GM20431 (cell line): ENCODE measurements around the gene PUS3.

Source experiments
- in situ Hi-C: fragments of 300-500 bp; cut with MseI, MboI; formaldehyde crosslinking; loops from one replicate; pipeline ENCODE4 v1.15.0; 2020; ENCODE audit warnings: low sequenced_read_pairs; ENCODE audit not compliant: unreplicated experiment

PUS3 gene

GRCh38 chr11:125941619-125942611, 38.9 kb upstream of the PUS3 start:
- in situ Hi-C loops, result no loop called here

DNA sequence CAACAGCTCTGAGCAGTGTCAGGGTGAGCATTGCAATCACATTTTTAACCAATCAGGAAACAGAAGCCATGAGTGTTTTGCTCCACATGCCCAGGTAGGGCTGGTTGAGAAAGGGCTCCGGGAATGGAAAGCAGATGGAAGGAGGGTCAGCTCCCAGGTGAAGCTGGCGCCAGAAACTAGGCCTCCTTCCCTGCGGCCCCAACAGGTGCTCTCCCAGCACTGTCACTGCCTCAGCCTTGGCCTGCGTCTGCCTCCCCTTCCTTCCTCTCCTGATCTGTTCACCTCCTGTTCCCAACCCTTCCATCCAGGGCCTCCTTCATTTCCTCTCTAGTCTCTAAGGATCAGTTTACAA, 38.2 kb upstream of the PUS3 start:
- in situ Hi-C loops, result no loop called here

- in situ Hi-C loops, result no loop called here
These were observed 37.1 kb upstream of the PUS3 start for GRCh38 chr11:125940145-125940544.

- in situ Hi-C loops, result no loop called here
These were observed 36.1 kb upstream of the PUS3 start for GRCh38 chr11:125939081-125939521.

- in situ Hi-C loops, result no loop called here
These were observed 35.4 kb upstream of the PUS3 start for GRCh38 chr11:125938418-125938817.

- in situ Hi-C loops, result no loop called here
These were observed 32.7 kb upstream of the PUS3 start for GRCh38 chr11:125935618-125936199.

- in situ Hi-C loops, result no loop called here
These were observed 32.0 kb upstream of the PUS3 start for GRCh38 chr11:125935056-125935455.

GRCh38 chr11:125934473-125934872, 31.5 kb upstream of the PUS3 start:
- in situ Hi-C loops, result no loop called here

GRCh38 chr11:125933030-125933813, 30.2 kb upstream of the PUS3 start:
- in situ Hi-C loops, result no loop called here

DNA sequence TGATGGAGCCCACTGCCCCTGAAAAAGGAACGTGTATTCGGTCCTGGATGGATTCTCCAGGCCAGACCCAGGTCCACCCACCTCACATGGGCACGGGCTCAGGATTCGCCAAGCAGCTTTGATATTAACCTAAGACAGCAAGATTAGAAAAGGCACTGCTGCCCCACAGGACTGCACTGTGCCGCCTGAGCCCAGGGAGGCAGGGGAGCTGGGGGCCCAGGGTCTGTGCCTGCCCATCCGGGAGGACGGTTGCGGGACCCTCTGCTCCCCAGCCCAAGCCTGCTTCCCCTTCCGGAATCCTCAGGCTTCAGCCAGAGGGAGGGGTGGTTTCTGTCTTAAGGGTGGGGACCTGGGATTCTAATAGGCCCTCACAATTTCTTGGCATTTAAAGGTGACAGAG, 29.3 kb upstream of the PUS3 start:
- in situ Hi-C loops, result no loop called here

DNA sequence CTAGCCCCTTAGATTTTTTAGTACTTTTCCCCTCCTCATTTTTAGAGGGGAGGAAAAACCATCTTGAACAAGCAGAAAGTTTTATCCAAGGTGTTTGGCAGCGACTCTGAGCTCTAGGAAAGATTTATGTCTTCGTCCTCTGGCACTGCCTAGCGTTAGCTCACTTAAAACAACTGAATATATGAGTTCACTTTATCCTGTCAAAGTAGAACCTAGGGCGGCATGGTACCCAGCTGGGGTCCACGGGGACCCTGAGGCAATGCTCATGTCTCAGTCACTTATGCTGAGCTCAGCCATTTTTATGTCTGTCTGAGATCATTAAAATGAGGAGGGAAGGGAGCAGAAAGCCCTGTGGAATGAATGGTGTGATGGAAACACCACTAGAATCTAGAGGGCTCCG, 28.7 kb upstream of the PUS3 start:
- in situ Hi-C loops, result no loop called here

- in situ Hi-C loops, result no loop called here
These were observed 28.1 kb upstream of the PUS3 start for GRCh38 chr11:125931116-125931515.

GRCh38 chr11:125930076-125930450, 27.1 kb upstream of the PUS3 start:
- in situ Hi-C loops, result no loop called here

DNA sequence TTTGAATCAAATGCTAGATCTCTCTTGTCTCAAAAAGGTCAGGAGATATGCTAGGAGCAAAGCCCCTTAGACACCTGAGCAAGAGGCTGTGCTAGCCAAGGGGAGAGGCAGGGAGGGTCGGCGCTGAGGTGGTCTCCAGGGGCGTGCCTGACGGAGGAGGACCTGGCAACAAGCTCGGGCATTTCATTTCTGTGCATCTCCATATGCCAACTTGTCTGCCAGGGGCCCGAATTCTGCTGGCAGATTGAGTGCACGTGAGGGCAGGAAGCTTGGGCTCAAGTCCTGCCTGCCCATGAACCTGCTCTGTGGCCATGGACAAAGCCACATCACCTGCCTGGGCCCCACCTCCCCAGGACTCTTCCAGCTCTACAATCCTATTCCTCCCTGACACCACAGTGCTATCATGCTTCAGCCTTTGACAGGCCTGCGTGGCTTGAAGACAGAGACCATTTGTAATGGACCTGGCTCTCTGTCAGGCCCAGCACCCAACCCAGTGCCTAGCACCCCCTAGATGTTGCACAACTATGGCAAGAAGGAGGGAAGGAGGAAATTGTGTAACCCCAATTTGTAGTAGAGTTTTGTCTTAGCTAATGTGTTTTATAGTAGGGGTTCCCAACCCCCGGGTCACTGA, 26.6 kb upstream of the PUS3 start:
- in situ Hi-C loops, result loop anchor here (10.0 kb wide), 1 partner anchor 255 kb away; no protein-coding TSS in a partner anchor

- in situ Hi-C loops, result loop anchor here (10.0 kb wide), 1 partner anchor 258 kb away; no protein-coding TSS in a partner anchor
These were observed 23.7 kb upstream of the PUS3 start for GRCh38 chr11:125926682-125927081.

DNA sequence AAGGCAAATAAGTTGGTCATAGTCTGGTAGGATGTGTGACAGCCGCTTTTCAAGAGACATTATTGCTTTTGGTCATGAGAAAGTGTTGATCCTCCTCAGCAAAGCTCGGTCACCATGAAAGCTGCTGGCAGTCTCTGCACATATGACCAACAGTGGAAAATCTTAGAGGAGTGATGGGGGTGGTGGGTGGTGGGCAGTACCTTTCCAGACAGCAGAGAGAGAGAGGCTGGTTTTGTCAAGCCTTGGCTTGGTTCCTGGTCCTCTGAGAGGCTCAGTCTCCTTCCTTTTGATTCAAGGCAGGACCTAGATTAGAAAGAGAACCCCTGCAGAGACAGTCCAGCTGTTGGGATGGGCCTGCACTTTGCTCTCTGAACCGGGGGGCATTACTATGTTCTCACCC, 22.8 kb upstream of the PUS3 start:
- in situ Hi-C loops, result loop anchor here (10.0 kb wide), 1 partner anchor 259 kb away; no protein-coding TSS in a partner anchor

DNA sequence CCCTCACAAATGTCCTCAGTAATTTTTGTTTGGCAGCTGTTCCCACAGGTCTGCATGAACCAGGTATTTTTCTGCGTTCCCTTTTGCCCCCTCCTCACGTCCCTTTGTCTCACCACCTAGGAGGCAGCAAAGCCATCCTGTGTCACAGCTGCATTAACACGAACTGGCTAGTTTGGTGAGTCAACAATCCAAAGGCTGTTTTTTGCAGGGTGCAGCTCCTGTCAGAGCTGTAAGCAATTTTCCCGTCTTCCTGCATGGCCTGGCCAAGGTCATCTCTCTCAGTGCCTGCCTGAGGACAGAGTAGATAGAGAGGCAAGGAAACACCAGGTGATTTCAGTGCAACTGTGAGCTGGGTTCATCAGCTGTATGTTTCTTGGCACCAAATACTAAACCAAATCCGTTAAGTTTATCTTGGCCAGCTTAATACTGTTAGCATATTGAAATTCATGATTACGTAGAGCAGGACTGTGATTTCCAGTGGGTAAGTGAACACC, 22.3 kb upstream of the PUS3 start:
- in situ Hi-C loops, result loop anchor here (10.0 kb wide), 1 partner anchor 260 kb away; no protein-coding TSS in a partner anchor

DNA sequence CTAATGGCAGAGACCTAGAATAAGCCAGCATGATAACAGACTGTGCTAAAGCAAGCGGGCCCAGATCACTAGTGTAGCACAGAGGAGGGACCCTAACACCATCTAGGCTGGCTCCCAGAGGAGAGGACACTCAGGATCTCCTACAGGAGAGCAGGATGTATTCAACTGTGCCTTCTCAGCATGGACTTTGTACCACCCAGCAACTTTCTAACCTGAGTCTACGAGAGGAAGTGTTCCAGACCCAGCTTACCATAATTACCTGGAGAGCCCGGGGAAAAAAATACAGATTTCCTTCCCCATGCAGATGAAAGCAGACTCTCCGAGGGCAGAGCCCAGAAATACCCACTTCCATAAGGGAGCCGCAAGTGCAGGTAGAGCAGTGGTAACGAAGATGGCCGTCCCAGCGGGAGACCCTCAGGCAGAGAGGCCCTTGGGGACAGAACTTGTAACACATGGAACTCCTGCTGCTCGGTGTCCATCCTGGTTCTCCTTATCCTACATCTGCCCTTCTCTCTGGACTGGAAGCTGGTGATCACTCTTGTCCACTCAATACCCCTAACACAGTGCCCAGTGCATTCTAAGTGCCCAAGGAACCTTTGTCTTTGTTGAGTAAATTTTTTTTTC, 21.5 kb upstream of the PUS3 start:
- in situ Hi-C loops, result loop anchor here (10.0 kb wide), 1 partner anchor 260 kb away; no protein-coding TSS in a partner anchor

- in situ Hi-C loops, result loop anchor here (10.0 kb wide), 1 partner anchor 261 kb away; no protein-coding TSS in a partner anchor
These were observed 20.6 kb upstream of the PUS3 start for GRCh38 chr11:125923633-125924032.
